ENCODE measurements around the gene EIPR1. TPM values are rescaled to one million over a fixed set of nuclear protein-coding genes. Genes with fewer than 3 reads are reported as not detected.

EIPR1 gene
- total and polyA plus RNA-seq, 9 donors: 6.6 to 16.6 (median 8.9) TPM

DNA sequence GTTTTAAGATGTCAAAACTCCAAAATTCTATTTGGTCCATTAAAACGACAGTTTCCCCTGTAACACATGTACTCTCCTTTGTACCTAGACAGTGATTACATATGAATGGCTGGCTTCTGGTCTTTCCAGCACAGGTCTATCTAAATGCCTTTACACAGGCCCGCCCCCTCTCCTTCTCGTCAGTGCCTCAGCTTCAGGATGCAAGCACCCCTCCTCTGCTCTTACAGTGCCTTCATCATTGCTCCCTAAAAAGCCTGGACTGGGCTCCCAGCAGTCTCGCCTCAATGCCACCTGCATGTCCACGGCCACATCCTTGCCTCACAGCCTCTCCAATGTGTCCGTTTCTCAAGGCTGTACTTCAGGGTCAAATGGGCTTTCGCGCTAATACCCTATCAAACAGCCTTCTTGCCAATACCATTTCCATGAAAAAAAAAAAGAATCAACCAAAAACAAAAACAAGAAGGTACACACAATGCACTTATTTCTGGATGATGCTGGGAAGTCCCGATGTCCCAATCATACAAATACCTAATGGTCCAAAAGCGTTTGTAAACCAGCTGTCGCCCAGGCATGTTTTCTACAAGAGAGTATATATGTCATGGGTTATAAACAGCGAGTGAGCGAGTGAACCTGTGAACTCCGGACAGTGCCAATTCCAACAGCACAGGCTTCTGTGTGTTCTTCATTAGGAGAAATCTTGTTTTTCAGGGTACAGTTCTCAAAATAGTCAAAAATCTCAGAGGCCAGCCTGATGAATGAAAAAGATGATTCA, 77.2 kb downstream of the EIPR1 start:
- no peak for TF ChIP-seq CTCF (IDR thresholded peaks at IDR 0.05)
- no peak for TF ChIP-seq EP300 (IDR thresholded peaks at IDR 0.05)
- TF ChIP-seq POLR2A (IDR thresholded peaks at IDR 0.05): no peak
- 88 to 90% (median 89%) methylated on average over 14 of the region's 14 CpGs for WGBS, 3 donors
- DNase-seq: peak in 1 of 5 donors; percentile 3
- Histone ChIP-seq H3K4me3 (no peak overlapping the region), H3K9me3 (no peaks in the 10 kb centered on the region), H3K27ac (no peak overlapping the region), H3K36me3 (no peaks in the 10 kb centered on the region), H3K27me3 (no peaks in the 10 kb centered on the region), H3K4me1 (ENCODE audit: insufficient read depth) (no peaks in the 10 kb centered on the region)
- intact Hi-C loops (cut with DNase I): no loop called here

DNA sequence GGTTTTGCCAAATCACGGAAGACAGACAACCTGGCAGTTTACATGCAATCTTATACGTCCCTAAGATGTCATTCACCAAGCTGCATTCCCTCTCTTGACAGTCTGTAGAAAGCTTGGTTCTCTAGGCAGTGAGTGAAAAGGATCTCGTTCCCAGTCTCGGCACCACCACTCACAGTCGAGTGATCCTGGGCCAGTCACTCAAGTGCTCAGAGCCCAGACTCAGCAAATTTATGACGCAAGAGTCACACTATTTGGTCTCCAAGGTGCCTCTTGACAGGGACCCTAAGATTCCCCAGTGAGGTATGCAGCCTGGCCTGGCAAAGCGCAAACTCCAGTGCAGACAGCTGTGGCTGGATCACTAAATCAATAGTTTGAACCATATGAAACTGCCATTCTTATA, 77.9 kb downstream of the EIPR1 start:
- DNase-seq: no peak
- whole genome bisulfite sequencing, 3 donors: 95 to 96% (median 96%) methylated on average over 7 of the region's 7 CpGs

GRCh38 chr2:3299130-3299529, 78.5 kb downstream of the EIPR1 start:
- no peak overlapping the region for H3K4me3 ChIP-seq
- DNase-seq: peak in 1 of 5 donors; percentile 17
- H3K9me3 ChIP-seq: no peaks in the 10 kb centered on the region
- no peak for TF ChIP-seq POLR2A (IDR thresholded peaks at IDR 0.05)
- no peak for TF ChIP-seq EP300 (IDR thresholded peaks at IDR 0.05)
- TF ChIP-seq CTCF (IDR thresholded peaks at IDR 0.05): no peak
- peaks cover 4% of the 10 kb centered on the region for H3K4me1 ChIP-seq (ENCODE audit: insufficient read depth)
- H3K27me3 ChIP-seq: no peaks in the 10 kb centered on the region
- H3K36me3 ChIP-seq: no peaks in the 10 kb centered on the region
- intact Hi-C loops (cut with DNase I): no loop called here
- 95 to 97% (median 95%) methylated on average over 12 of the region's 12 CpGs for WGBS, 3 donors
- H3K27ac ChIP-seq: no peak overlapping the region

More for the DNA sequence above, 77.9 kb downstream of the EIPR1 start:
- no peak overlapping the region for H3K4me3 ChIP-seq
- no peaks in the 10 kb centered on the region for H3K9me3 ChIP-seq
- intact Hi-C loops (cut with DNase I): no loop called here
- H3K27me3 ChIP-seq: no peaks in the 10 kb centered on the region
- TF ChIP-seq CTCF (IDR thresholded peaks at IDR 0.05) (no peak), POLR2A (IDR thresholded peaks at IDR 0.05) (no peak), EP300 (IDR thresholded peaks at IDR 0.05) (no peak)
- no peaks in the 10 kb centered on the region for H3K4me1 ChIP-seq (ENCODE audit: insufficient read depth)
- no peak overlapping the region for H3K27ac ChIP-seq
- H3K36me3 ChIP-seq: no peaks in the 10 kb centered on the region

GRCh38 chr2:3298191-3298590, 79.4 kb downstream of the EIPR1 start:
- H3K9me3 ChIP-seq: no peaks in the 10 kb centered on the region
- H3K4me3 ChIP-seq: no peak overlapping the region
- no peak for DNase-seq
- TF ChIP-seq CTCF (IDR thresholded peaks at IDR 0.05) (no peak), POLR2A (IDR thresholded peaks at IDR 0.05) (no peak), EP300 (IDR thresholded peaks at IDR 0.05) (no peak)
- H3K4me1 ChIP-seq (ENCODE audit: insufficient read depth): peaks cover 5% of the 10 kb centered on the region
- 76% methylated on average over 7 of the region's 7 CpGs for WGBS, 3 donors
- no peaks in the 10 kb centered on the region for H3K36me3 ChIP-seq
- intact Hi-C loops (cut with DNase I): no loop called here
- H3K27me3 ChIP-seq: no peaks in the 10 kb centered on the region
- no peak overlapping the region for H3K27ac ChIP-seq

Measured in ovary (tissue), 9 donors.